Caco-2 (cell line): ENCODE results near the gene ITSN2. TPM values are rescaled to one million over a fixed set of nuclear protein-coding genes. Genes with fewer than 3 reads are reported as not detected.

Experiments used
- BruUV-seq: library from RNA; stranded (reverse); fragments of 400-500 nt; replicated peaks from 2 replicates; lab custom pipeline; 2021; lab: Mats Ljungman, UMichigan
- CTCF ChIA-PET: fragments of 300-600 bp; sonication (Branson Sonifier 250); formaldehyde crosslinking; loops from one replicate; lab custom pipeline; 2022; ENCODE audit warnings: antibody characterized with exemption; lab: Charles Lee
- POLR2A ChIA-PET: fragments of 300-600 bp; sonication (Branson Sonifier 250); formaldehyde crosslinking; loops from one replicate; lab custom pipeline; 2022; ENCODE audit warnings: antibody characterized with exemption; lab: Charles Lee
- DNase-seq, 2 experiments: peaks; one replicate each; pipeline versions ENCODE4 v3.0.0 to v3.0.0-alpha.2; 2020 to 2022
- H3K27me3 ChIP-seq: replicated peaks from 2 replicates; pipeline ENCODE4 v1.6.0; 2011; ENCODE audit warnings: low read length; ENCODE audit not compliant: control insufficient read depth, insufficient read depth
- H3K36me3 ChIP-seq: 2 replicates; pipeline ENCODE4 v1.5.1; 2011; ENCODE audit warnings: low read length; ENCODE audit not compliant: control insufficient read depth, insufficient read depth
- H3K4me1 ChIP-seq: fragments of 250-450 bp; sonication (Bioruptor Pico); 2 replicates; pipeline ENCODE4 v1.5.1; 2020; ENCODE audit warnings: mild to moderate bottlenecking
- H3K4me3 ChIP-seq: 2 replicates; pipeline ENCODE4 v1.5.1; 2011; ENCODE audit warnings: low read depth, mild to moderate bottlenecking, control low read depth, low read length
- H3K9me3 ChIP-seq: fragments of 250-450 bp; sonication (Bioruptor Pico); 2 replicates; pipeline ENCODE4 v1.5.1; 2020; ENCODE audit warnings: mild to moderate bottlenecking, moderate library complexity
- H3K27ac Mint-ChIP-seq: one replicate; pipeline ENCODE4 v1.8.0; 2022; ENCODE audit warnings: mixed read lengths; ENCODE audit not compliant: unreplicated experiment
- H3K27me3 Mint-ChIP-seq: one replicate; pipeline ENCODE4 v1.8.0; 2022; ENCODE audit warnings: mixed read lengths; ENCODE audit not compliant: insufficient read depth, unreplicated experiment
- H3K36me3 Mint-ChIP-seq: one replicate; pipeline ENCODE4 v1.8.0; 2022; ENCODE audit warnings: mild to moderate bottlenecking, mixed read lengths; ENCODE audit not compliant: insufficient read depth, unreplicated experiment
- H3K4me1 Mint-ChIP-seq: one replicate; pipeline ENCODE4 v1.8.0; 2022; ENCODE audit warnings: low read depth, mixed read lengths; ENCODE audit not compliant: unreplicated experiment
- H3K4me3 Mint-ChIP-seq: one replicate; pipeline ENCODE4 v1.8.0; 2022; ENCODE audit warnings: mild to moderate bottlenecking, moderate library complexity, mixed read lengths; ENCODE audit not compliant: unreplicated experiment
- H3K9me3 Mint-ChIP-seq: one replicate; pipeline ENCODE4 v1.8.0; 2022; ENCODE audit warnings: mixed read lengths; ENCODE audit not compliant: unreplicated experiment
- intact Hi-C: fragments of 100-400 bp; cut with micrococcal nuclease; formaldehyde crosslinking; loops from one replicate; pipeline ENCODE4 v1.10.0; 2022; ENCODE audit not compliant: unreplicated experiment
- total RNA-seq: library from RNA; stranded (reverse); gene quantifications from 2 replicates; pipeline ENCODE4 v1.2.3, GENCODE V29; 2022
- TF ChIP-seq, protein P1 (sequence below), 2 experiments: fragments of 200-600 bp in 1 of 2; IDR thresholded peaks; 1 replicate in 1 of 2; 2 replicates in 1 of 2; pipeline versions ENCODE4 v1.5.1 to v1.8.0; 2011 to 2022; ENCODE audit warnings: antibody characterized with exemption in 1 of 2, control low read depth in 1 of 2, inconsistent platforms in 1 of 2, low read depth in 1 of 2, low read length in 1 of 2, mild to moderate bottlenecking in 1 of 2, moderate library complexity in 1 of 2; ENCODE audit not compliant: insufficient read depth in 1 of 2, severe bottlenecking in 1 of 2, unreplicated experiment in 1 of 2

ITSN2 gene
- total RNA-seq, 1 experiment from 2014 or later: 49.4 TPM

DNA sequence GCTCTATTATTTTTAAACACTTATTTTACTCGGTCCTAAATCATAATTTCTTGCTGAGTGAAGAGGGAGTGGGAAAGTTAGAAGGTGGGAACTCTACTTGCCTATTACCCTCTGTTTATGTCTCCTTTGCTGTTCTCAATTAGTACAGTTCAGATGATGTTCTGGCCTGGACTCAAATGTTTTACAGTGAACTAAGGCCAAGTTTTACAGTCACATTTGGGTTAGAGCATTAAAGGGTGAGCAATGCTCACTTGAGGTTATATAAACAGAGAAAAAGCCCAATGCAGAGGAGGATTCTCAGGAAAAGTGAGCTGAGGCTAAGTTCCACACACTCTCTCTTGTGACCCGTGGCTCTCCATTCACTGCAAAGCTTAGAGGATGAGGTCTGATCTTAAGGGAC, 52.4 kb downstream of the ITSN2 start:
- Mint-ChIP-seq H3K36me3 (peaks cover 18% of the 10 kb centered on the region), H3K4me1 (no peaks in the 10 kb centered on the region), H3K9me3 (no peaks in the 10 kb centered on the region), H3K27me3 (no peaks in the 10 kb centered on the region), H3K4me3 (no peak overlapping the region), H3K27ac (no peak overlapping the region)
- POLR2A ChIA-PET: no interaction called here
- Histone ChIP-seq H3K27me3 (no peaks in the 10 kb centered on the region), H3K36me3 (peaks cover 3% of the 10 kb centered on the region; the same call in 1 of the 2 replicates), H3K4me1 (no peaks in the 10 kb centered on the region), H3K4me3 (no peak overlapping the region), H3K9me3 (no peaks in the 10 kb centered on the region)
- BruUV-seq: no TSS peak
- DNase-seq: no peak
- TF ChIP-seq, protein P1, sequence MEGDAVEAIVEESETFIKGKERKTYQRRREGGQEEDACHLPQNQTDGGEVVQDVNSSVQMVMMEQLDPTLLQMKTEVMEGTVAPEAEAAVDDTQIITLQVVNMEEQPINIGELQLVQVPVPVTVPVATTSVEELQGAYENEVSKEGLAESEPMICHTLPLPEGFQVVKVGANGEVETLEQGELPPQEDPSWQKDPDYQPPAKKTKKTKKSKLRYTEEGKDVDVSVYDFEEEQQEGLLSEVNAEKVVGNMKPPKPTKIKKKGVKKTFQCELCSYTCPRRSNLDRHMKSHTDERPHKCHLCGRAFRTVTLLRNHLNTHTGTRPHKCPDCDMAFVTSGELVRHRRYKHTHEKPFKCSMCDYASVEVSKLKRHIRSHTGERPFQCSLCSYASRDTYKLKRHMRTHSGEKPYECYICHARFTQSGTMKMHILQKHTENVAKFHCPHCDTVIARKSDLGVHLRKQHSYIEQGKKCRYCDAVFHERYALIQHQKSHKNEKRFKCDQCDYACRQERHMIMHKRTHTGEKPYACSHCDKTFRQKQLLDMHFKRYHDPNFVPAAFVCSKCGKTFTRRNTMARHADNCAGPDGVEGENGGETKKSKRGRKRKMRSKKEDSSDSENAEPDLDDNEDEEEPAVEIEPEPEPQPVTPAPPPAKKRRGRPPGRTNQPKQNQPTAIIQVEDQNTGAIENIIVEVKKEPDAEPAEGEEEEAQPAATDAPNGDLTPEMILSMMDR (IDR thresholded peaks at IDR 0.05; ENCODE audit: insufficient read depth in 1 of 2, low read depth in 1 of 2, low read length in 1 of 2, severe bottlenecking in 1 of 2, unreplicated experiment in 1 of 2): no peak
- CTCF ChIA-PET: no interaction called here
- intact Hi-C loops: no loop called here

GRCh38 chr2:24304631-24305030, 55.7 kb downstream of the ITSN2 start:
- Mint-ChIP-seq H3K27me3 (no peaks in the 10 kb centered on the region), H3K36me3 (peaks cover 25% of the 10 kb centered on the region), H3K27ac (no peak overlapping the region), H3K4me3 (no peak overlapping the region), H3K9me3 (no peaks in the 10 kb centered on the region), H3K4me1 (no peaks in the 10 kb centered on the region)
- Histone ChIP-seq H3K9me3 (no peaks in the 10 kb centered on the region), H3K4me1 (no peaks in the 10 kb centered on the region), H3K4me3 (no peak overlapping the region), H3K27me3 (no peaks in the 10 kb centered on the region), H3K36me3 (peaks cover 3% of the 10 kb centered on the region; the same call in 1 of the 2 replicates)
- intact Hi-C loops: loop anchor here (5.0 kb wide), 1 partner anchor 33 kb away; no protein-coding TSS in a partner anchor
- TF ChIP-seq, protein P1 (IDR thresholded peaks at IDR 0.05; ENCODE audit: insufficient read depth in 1 of 2, low read depth in 1 of 2, low read length in 1 of 2, severe bottlenecking in 1 of 2, unreplicated experiment in 1 of 2): no peak
- BruUV-seq: no TSS peak
- CTCF ChIA-PET: no interaction called here
- POLR2A ChIA-PET: no interaction called here
- DNase-seq: no peak

- Mint-ChIP-seq H3K27me3 (no peaks in the 10 kb centered on the region), H3K4me1 (no peaks in the 10 kb centered on the region), H3K27ac (no peak overlapping the region), H3K4me3 (no peak overlapping the region), H3K9me3 (no peaks in the 10 kb centered on the region), H3K36me3 (peaks cover 29% of the 10 kb centered on the region)
- no peak for DNase-seq
- no peaks in the 10 kb centered on the region for H3K9me3 ChIP-seq
- CTCF ChIA-PET: no interaction called here
- H3K27me3 ChIP-seq: no peaks in the 10 kb centered on the region
- H3K4me3 ChIP-seq: no peak overlapping the region
- intact Hi-C loops: loop anchor here (5.0 kb wide), 1 partner anchor 33 kb away; no protein-coding TSS in a partner anchor
- no TSS peak for BruUV-seq
- no peaks in the 10 kb centered on the region for H3K4me1 ChIP-seq
- TF ChIP-seq, protein P1 (IDR thresholded peaks at IDR 0.05; ENCODE audit: insufficient read depth in 1 of 2, low read depth in 1 of 2, low read length in 1 of 2, severe bottlenecking in 1 of 2, unreplicated experiment in 1 of 2): no peak
- peaks cover 3% of the 10 kb centered on the region; the same call in 1 of the 2 replicates for H3K36me3 ChIP-seq
- POLR2A ChIA-PET: no interaction called here
Observed at GRCh38 chr2:24304098-24304497, 56.2 kb downstream of the ITSN2 start.
